ENCODE measurements around the gene WDR45B. TPM values are rescaled to one million over a fixed set of nuclear protein-coding genes. Genes with fewer than 3 reads are reported as not detected.
"Not testable (repeated sequence)": the region's sequence is repeated elsewhere in the genome, so short reads cannot be mapped to it uniquely, and the experiment has no call there.

The WDR45B gene
- total and polyA plus RNA-seq, 2 experiments from 2014 or later: 83.2 to 99.5 TPM

DNA sequence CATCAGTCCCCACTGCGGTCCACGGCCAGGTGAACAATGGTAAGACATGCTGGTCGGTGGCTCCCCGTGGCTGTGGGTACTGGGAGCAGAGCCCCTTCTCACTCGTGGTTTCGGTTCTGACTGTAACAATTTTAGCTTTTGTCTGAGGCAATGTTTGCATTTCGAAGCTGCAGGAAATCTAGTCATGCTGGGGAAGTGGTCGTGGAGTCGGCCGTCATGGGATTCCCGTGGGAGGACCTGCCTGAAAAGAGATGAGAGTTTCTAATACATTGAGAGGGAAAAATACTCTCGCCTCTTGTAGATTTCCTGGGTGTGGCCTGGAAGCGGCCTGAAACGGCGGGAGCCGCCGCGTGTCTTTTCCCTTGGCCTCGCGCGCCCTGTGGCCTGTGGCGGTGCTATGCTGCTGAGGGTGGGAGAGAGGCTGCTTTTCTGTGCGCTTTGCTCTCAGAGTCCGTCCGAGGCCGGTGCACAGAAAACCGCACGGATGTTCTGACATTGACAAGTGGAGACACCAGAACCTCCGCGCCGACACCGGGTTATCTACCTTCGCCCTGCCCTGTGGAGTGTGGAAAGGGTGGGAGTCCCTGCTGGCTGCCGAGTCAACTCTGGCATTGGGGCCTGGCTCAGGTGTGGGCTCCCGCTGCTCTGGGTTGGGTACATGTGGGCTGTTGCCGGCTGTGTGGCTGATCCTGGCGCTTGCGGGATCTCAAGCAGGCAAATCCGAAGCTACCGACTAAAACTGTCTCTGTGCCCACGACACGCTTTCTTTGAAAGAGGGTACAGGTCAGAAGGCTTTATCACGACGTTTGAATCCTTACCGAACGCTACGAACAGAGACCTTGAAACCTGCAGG lies 60.8 kb downstream of the WDR45B start:
- no peaks in the 10 kb centered on the region for H3K27me3 ChIP-seq
- no peak for DNase-seq (ENCODE audit: low read depth in 1 of 2, low spot score in 1 of 2)
- H3K4me1 ChIP-seq (ENCODE audit: low read depth): peaks cover 4% of the 10 kb centered on the region
- no peak overlapping the region for H3K27ac ChIP-seq
- TF ChIP-seq, protein P1, sequence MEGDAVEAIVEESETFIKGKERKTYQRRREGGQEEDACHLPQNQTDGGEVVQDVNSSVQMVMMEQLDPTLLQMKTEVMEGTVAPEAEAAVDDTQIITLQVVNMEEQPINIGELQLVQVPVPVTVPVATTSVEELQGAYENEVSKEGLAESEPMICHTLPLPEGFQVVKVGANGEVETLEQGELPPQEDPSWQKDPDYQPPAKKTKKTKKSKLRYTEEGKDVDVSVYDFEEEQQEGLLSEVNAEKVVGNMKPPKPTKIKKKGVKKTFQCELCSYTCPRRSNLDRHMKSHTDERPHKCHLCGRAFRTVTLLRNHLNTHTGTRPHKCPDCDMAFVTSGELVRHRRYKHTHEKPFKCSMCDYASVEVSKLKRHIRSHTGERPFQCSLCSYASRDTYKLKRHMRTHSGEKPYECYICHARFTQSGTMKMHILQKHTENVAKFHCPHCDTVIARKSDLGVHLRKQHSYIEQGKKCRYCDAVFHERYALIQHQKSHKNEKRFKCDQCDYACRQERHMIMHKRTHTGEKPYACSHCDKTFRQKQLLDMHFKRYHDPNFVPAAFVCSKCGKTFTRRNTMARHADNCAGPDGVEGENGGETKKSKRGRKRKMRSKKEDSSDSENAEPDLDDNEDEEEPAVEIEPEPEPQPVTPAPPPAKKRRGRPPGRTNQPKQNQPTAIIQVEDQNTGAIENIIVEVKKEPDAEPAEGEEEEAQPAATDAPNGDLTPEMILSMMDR (IDR thresholded peaks at IDR 0.05; ENCODE audit: low read depth, low read length): no peak
- no peaks in the 10 kb centered on the region for H3K9me3 ChIP-seq (ENCODE audit: low read depth)
- H3K4me3 ChIP-seq: no peak overlapping the region
- peaks cover 26% of the 10 kb centered on the region for H3K36me3 ChIP-seq

DNA sequence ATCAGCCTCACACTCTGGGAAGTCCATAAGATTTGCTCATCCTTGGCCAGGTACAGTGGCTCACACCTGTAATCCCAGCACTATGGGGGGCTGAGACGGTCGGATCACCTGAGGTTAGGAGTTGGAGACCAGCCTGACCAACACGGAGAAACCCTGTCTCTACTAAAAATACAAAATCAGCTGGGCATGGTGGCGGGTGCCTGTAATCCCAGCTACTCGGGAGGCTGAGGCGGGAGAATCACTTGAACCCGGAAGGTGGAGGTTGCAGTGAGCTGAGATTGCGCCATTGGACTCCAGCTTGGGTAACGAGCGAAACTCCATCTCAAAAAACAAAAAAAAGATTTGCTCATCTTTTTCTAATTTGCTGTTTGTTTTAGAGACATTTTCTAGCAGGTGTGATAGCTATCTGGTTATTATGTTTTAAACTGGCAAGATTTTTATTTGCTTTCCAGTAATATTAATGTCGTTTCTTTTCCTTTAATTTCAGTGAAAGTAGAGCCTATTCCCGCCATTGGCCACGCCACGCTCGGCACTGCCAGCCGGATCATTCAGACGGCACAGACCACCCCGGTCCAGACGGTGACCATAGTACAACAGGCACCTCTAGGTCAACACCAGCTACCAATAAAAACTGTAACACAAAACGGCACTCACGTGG lies 61.5 kb downstream of the WDR45B start:
- no peak overlapping the region for H3K4me3 ChIP-seq
- H3K36me3 ChIP-seq: peaks cover 32% of the 10 kb centered on the region
- H3K9me3 ChIP-seq (ENCODE audit: low read depth): no peaks in the 10 kb centered on the region
- no peak overlapping the region for H3K27ac ChIP-seq
- H3K27me3 ChIP-seq: no peaks in the 10 kb centered on the region
- DNase-seq (ENCODE audit: low read depth in 1 of 2, low spot score in 1 of 2): no peak
- TF ChIP-seq, protein P1 (IDR thresholded peaks at IDR 0.05; ENCODE audit: low read depth, low read length): no peak
- no peaks in the 10 kb centered on the region for H3K4me1 ChIP-seq (ENCODE audit: low read depth)

DNA sequence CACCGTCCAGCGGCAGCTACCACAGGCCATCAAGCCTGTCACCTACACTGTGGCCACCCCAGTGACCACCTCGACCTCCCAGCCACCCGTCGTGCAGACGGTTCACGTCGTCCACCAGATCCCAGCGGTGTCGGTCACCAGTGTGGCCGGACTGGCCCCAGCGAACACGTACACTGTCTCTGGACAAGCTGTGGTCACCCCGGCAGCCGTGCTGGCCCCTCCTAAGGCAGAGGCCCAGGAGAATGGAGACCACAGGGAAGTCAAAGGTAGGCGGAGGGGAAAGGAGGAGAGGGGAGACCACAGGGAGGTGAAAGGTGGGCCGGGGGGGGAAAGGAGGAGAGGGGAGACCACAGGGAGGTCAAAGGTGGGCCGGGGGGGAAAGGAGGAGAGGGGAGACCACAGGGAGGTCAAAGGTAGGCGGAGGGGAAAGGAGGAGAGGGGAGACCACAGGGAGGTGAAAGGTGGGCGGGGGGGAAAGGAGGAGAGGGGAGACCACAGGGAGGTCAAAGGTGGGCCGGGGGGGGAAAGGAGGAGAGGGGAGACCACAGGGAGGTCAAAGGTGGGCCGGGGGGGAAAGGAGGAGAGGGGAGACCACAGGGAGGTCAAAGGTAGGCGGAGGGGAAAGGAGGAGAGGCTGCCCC lies 62.2 kb downstream of the WDR45B start:
- not testable (repeated sequence) for H3K4me1 ChIP-seq (ENCODE audit: low read depth); H3K27me3 ChIP-seq; H3K9me3 ChIP-seq (ENCODE audit: low read depth); H3K4me3 ChIP-seq; H3K27ac ChIP-seq
- H3K36me3 ChIP-seq: peaks cover 32% of the 10 kb centered on the region
- peak in 1 of 2 donors; percentile 67 for DNase-seq (ENCODE audit: low read depth in 1 of 2, low spot score in 1 of 2)

DNA sequence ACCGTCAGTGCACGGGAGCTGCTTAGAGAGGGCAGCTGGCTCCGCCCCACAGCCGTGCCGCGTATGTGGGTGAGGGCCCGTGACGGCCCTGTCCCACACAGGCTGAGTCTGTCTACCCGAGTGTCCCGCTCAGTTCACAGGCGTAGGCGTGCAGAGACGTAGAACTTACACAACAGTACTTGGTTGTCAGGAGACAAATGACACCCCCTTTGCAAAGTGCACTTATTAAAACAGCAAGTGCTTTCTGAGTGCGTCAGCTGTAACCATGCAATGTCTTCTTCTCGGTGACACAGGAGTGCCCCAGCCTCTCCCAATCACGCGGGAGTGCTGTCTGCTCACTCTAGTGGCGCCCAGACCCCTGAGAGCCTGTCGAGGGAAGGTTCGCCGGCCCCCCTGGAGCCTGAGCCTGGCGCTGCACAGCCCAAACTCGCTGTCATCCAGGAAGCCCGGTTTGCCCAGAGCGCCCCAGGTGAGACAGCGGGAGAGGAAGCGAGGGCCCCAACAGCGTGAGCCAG lies 64.5 kb downstream of the WDR45B start:
- no peaks in the 10 kb centered on the region for H3K27me3 ChIP-seq
- H3K4me1 ChIP-seq (ENCODE audit: low read depth): no peaks in the 10 kb centered on the region
- H3K4me3 ChIP-seq: no peak overlapping the region
- DNase-seq (ENCODE audit: low read depth in 1 of 2, low spot score in 1 of 2): peak in 1 of 2 donors; percentile 29
- no peaks in the 10 kb centered on the region for H3K9me3 ChIP-seq (ENCODE audit: low read depth)
- TF ChIP-seq, protein P1 (IDR thresholded peaks at IDR 0.05; ENCODE audit: low read depth, low read length): no peak
- H3K27ac ChIP-seq: peak overlapping the region; percentile 35
- peaks cover 37% of the 10 kb centered on the region for H3K36me3 ChIP-seq

DNA sequence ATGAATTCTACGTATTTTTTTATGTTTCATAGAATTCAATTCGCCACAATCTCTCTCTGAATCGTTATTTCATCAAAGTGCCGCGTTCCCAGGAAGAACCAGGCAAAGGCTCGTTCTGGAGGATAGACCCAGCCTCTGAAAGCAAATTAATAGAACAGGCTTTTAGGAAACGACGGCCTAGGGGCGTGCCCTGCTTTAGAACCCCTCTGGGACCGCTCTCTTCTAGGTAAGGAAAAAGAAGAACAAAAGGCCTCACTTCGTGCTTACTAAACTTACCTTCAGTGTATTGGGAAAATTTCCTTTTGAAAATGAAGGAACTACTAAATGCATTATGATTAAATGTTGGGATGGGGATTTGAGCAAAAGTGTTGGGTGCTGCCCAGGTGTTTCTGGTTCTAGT lies 65.5 kb downstream of the WDR45B start:
- no peak for DNase-seq (ENCODE audit: low read depth in 1 of 2, low spot score in 1 of 2)
- no peaks in the 10 kb centered on the region for H3K4me1 ChIP-seq (ENCODE audit: low read depth)
- H3K36me3 ChIP-seq: peaks cover 39% of the 10 kb centered on the region
- no peak overlapping the region for H3K4me3 ChIP-seq
- H3K9me3 ChIP-seq (ENCODE audit: low read depth): no peaks in the 10 kb centered on the region
- no peak overlapping the region for H3K27ac ChIP-seq
- TF ChIP-seq, protein P1 (IDR thresholded peaks at IDR 0.05; ENCODE audit: low read depth, low read length): no peak
- H3K27me3 ChIP-seq: no peaks in the 10 kb centered on the region
